SK-N-MC (cell line): ENCODE results near the gene HSPA14.
"Not testable (repeated sequence)": the region's sequence is repeated elsewhere in the genome, so short reads cannot be mapped to it uniquely, and the experiment has no call there.

Experiments
- DNase-seq: peaks from one replicate; pipeline ENCODE4 v3.0.0-alpha.2; 2011; ENCODE audit warnings: low read depth, low spot score
- H3K27ac ChIP-seq: fragments of 200-600 bp; sonication (generic); 2 replicates; pipeline ENCODE4 v1.5.1; 2016; ENCODE audit warnings: mixed run types
- H3K36me3 ChIP-seq: fragments of 200-600 bp; sonication (generic); 2 replicates; pipeline ENCODE4 v1.6.1; 2017; ENCODE audit warnings: antibody characterized with exemption, low read length, mixed read lengths; ENCODE audit not compliant: insufficient read depth
- H3K4me3 ChIP-seq: fragments of 200-600 bp; sonication (generic); 2 replicates; pipeline ENCODE4 v1.5.1; 2016
- H3K9ac ChIP-seq: fragments of 200-600 bp; sonication (generic); 2 replicates; pipeline ENCODE4 v1.8.0; 2017; ENCODE audit warnings: mixed run types, mixed read lengths; ENCODE audit not compliant: insufficient read length
- H3K9me3 ChIP-seq: fragments of 200-600 bp; sonication (generic); 2 replicates; pipeline ENCODE4 v1.6.1; 2017; ENCODE audit warnings: low read depth, mild to moderate bottlenecking, antibody characterized with exemption, low read length, moderate library complexity, mixed read lengths
- EZH2 ChIP-seq: fragments of 200-600 bp; sonication (generic); IDR thresholded peaks from one replicate; pipeline ENCODE4 v1.6.1; 2017; ENCODE audit warnings: antibody characterized with exemption
- FOXP2 ChIP-seq: optimal IDR thresholded peaks from 2 replicates; pipeline ENCODE3; 2011; ENCODE audit warnings: mild to moderate bottlenecking, moderate library complexity; ENCODE audit not compliant: insufficient read depth; ENCODE audit errors: extremely low read length, control extremely low read depth
- POLR2AphosphoS5 ChIP-seq: IDR thresholded peaks from 2 replicates; pipeline ENCODE4 v1.6.1; 2012; ENCODE audit warnings: mild to moderate bottlenecking, low read depth, low read length, borderline replicate concordance

HSPA14 gene

DNA sequence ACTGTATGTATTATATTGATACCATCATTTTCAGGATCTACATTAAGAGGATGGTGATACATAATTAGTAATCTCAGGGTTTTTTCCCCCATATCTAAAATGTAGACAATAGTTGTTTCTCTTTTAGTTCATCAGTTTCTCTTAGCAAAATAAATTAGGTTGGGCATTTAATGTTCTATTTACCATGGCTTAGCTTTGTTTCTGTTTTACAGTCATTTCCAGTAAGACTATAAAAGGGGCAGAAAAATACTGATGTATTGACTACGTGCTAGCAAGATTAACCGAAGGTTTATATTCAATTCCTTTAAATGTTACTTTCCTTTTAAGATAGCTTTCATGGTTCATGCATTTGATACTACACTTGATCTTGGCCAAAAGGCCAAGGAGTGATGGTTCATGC is 66.8 kb downstream of the HSPA14 start:
- no peak for DNase-seq
- H3K27ac ChIP-seq: no peak overlapping the region
- no peak overlapping the region for H3K9ac ChIP-seq
- no peaks in the 10 kb centered on the region for H3K9me3 ChIP-seq
- no peak overlapping the region for H3K4me3 ChIP-seq
- peaks cover 53% of the 10 kb centered on the region for H3K36me3 ChIP-seq
- TF ChIP-seq FOXP2 (no peak), POLR2AphosphoS5 (no peak), EZH2 (no peak)

DNA sequence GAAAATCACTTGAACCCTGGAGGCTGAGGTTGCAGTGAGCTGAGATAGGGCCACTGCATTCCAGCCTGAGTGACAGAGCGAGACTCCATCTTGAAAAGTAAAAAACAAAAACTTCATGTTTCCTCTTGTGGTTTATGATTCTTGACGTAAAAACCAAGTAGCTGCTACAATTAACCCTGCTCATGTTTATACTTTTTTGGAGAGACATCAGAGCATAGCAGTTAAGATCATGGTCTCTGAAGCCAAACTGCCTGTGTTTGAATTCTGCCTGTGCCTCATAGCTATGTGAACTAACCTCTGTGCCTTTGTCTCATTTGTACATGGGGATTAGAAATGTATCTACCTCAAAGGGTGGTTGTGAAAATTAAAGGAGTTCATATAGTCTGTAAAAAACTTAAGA is 67.8 kb downstream of the HSPA14 start:
- DNase-seq: no peak
- TF ChIP-seq POLR2AphosphoS5 (no peak), FOXP2 (no peak), EZH2 (no peak)
- H3K9ac ChIP-seq: no peak overlapping the region
- H3K9me3 ChIP-seq: no peaks in the 10 kb centered on the region
- no peak overlapping the region for H3K4me3 ChIP-seq
- H3K36me3 ChIP-seq: peaks cover 60% of the 10 kb centered on the region
- H3K27ac ChIP-seq: no peak overlapping the region

DNA sequence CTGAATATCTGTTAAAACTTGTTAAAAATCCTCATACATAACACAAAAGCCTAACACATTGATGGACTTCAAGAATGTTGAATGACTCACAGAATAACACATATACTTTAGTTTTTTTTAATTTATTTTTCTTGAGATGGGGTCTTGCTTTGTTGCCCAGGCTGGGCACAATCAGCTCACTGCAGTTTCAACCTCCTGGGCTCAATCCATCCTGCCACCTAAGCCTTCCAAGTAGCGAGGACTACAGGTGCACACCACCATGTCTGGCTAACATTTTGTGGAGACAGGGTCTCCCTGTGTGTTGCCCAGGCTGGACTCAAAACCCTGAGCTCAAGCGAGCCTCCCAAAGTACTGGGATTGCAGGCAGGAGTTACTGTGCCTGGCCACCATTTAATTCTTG is 68.7 kb downstream of the HSPA14 start:
- peaks cover 64% of the 10 kb centered on the region for H3K36me3 ChIP-seq
- TF ChIP-seq POLR2AphosphoS5 (no peak), FOXP2 (no peak), EZH2 (no peak)
- no peak overlapping the region for H3K9ac ChIP-seq
- DNase-seq: no peak
- H3K4me3 ChIP-seq: no peak overlapping the region
- H3K27ac ChIP-seq: no peak overlapping the region
- H3K9me3 ChIP-seq: no peaks in the 10 kb centered on the region

DNA sequence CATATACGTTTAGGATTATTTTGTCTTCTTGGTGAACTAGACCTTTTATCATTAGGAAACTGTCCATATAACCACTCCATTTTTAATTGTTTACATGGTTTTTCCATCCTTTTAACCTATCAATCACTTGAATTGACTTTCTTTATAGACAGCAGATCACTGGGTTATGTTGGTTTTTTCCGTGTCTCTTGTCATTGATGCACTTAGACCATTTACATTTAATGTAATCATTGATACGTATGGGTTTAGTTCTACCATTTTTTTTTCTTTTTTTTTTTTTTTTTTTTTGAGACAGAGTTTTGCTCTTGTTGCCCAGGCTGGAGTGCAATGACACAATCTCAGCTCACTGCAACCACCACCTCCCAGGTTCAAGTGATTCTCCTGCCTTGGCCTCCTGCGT is 69.5 kb downstream of the HSPA14 start:
- H3K4me3 ChIP-seq, H3K9ac ChIP-seq, DNase-seq, H3K9me3 ChIP-seq, H3K27ac ChIP-seq: not testable (repeated sequence)
- H3K36me3 ChIP-seq: peaks cover 64% of the 10 kb centered on the region

DNA sequence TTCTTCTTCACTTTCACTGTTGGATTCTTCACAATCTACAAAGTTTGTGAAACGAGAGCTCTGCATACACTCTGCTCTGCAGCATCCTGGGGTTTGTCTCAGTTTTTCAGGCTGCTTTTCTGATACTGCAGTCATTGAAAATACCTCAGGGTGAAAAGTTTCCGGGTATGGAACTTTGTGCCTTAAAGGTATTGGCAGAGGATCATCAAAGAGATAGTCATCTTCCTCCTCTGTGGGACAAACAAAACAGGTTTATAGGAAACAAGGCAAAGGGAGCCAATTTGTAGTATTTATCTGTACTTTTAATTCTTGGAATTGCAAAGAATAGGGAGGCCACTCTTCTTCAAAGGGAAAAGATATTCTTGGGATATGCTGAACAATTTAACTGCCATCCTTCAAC is 71.0 kb downstream of the HSPA14 start:
- Histone ChIP-seq H3K36me3 (peaks cover 66% of the 10 kb centered on the region), H3K9ac (no peak overlapping the region), H3K9me3 (no peaks in the 10 kb centered on the region), H3K27ac (no peak overlapping the region), H3K4me3 (no peak overlapping the region)
- no peak for DNase-seq
- TF ChIP-seq FOXP2 (no peak), EZH2 (no peak), POLR2AphosphoS5 (no peak)

DNA sequence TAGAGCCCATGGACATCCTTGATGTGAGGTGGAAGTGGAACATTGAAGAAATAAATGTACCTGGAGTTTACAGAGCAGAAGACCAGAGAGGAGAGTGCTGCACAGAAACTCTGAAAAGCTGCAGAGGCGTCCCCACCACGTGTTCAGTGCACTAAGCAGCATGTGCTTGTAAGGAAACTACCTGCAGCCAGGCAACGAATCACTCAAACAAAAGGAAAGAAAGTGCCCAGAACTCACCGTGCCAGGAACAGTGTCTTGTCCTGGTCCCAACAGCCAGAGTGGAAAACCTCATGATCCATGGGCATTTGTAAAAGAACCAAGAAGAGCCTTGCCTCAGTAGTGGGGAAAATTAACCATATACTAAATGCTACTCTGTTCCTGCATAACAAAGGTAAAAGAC is 72.8 kb downstream of the HSPA14 start:
- no peak for DNase-seq
- Histone ChIP-seq H3K9ac (no peak overlapping the region), H3K27ac (no peak overlapping the region), H3K36me3 (peaks cover 62% of the 10 kb centered on the region), H3K9me3 (no peaks in the 10 kb centered on the region), H3K4me3 (no peak overlapping the region)
- no peak for TF ChIP-seq EZH2

DNA sequence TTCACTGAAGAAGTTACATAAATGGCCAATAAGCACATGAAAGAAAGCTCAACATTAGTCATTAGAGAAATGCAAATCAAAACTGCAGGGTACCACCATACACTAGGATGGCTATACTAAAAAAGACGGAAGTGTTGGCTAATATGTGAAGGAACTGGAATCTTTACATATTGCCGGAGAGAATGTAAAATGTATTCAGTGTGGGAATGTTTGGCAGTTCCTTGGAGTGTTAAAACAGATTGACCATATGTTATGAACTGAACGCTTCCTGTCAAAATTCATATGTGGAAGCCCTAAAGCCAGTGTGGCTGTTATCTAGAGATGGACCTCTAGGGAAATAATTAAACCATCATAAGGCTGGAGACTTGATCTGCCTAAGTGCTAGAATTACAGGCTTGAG is 73.7 kb downstream of the HSPA14 start:
- H3K9me3 ChIP-seq: no peaks in the 10 kb centered on the region

DNA sequence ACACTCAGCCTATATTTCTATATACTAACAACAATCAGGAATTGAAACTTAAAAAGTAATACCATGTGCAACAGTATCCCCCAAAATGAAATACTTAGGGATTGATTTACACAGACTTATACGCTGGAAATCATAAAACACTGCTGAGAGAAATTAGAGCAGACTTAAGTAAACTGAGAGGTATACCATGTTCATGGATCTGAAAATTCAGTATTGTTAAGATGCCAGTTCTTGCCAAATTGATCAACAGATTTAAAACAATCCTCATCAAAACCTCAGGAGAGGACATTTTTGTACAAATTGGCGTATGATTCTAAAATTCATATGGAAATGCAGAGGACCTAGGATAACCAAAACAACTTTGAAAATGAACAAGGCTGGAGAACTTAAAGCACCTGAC is 78.5 kb downstream of the HSPA14 start:
- Histone ChIP-seq H3K9me3 (no peaks in the 10 kb centered on the region), H3K27ac (no peak overlapping the region)
- no peak for TF ChIP-seq FOXP2
- TF ChIP-seq POLR2AphosphoS5: no peak
- TF ChIP-seq EZH2: no peak

More for the DNA sequence above, 73.7 kb downstream of the HSPA14 start:
- Histone ChIP-seq H3K27ac (no peak overlapping the region), H3K36me3 (peaks cover 61% of the 10 kb centered on the region), H3K9ac (no peak overlapping the region), H3K4me3 (no peak overlapping the region)
- no peak for TF ChIP-seq POLR2AphosphoS5
- no peak for TF ChIP-seq EZH2
- TF ChIP-seq FOXP2: no peak
- no peak for DNase-seq

DNA sequence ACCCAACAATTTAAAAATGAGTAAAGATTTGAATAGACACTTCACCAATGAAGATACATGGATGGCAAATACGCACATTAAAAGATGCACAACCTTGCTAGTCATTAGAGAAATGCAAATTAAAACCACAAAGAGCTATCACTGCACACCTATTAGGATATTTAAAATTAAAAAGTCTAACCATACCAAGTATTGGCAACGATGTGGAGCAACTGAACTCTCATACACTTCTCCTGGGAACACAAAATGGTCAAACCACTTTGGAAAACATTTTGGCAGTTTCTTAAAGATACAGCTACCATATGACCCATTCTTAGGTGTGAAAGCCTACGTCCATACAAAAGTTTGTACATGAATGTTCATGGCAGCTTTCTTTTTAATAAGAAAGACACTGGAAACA is 79.7 kb downstream of the HSPA14 start:
- Histone ChIP-seq H3K36me3 (peaks cover 44% of the 10 kb centered on the region), H3K27ac (no peak overlapping the region), H3K4me3 (no peak overlapping the region), H3K9ac (no peak overlapping the region), H3K9me3 (no peaks in the 10 kb centered on the region)
- TF ChIP-seq POLR2AphosphoS5 (no peak), EZH2 (no peak), FOXP2 (no peak)
- DNase-seq: no peak

More for the DNA sequence above, 78.5 kb downstream of the HSPA14 start:
- Histone ChIP-seq H3K36me3 (peaks cover 48% of the 10 kb centered on the region), H3K9ac (no peak overlapping the region), H3K4me3 (no peak overlapping the region)
- DNase-seq: no peak

DNA sequence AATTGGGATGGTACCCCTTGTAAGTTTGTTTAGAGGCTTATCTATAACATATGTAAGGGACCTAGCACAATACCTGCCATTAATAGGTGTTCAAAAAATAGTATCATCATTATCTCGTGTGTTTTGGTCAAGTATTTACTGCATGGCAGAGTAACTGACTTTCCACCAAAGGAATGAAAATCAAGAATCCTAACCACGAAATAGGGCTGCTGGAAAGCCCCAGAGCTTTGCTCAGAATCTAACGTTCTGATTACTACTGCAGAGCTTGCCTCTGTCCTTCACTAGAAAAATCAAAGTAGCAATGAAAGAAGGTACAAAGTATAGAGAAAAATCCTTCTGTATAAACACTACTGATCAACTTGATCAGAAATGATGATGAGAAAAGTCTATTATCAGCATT is 80.9 kb downstream of the HSPA14 start:
- Histone ChIP-seq H3K36me3 (peaks cover 43% of the 10 kb centered on the region), H3K9me3 (no peaks in the 10 kb centered on the region), H3K9ac (no peak overlapping the region), H3K4me3 (no peak overlapping the region), H3K27ac (no peak overlapping the region)
- no peak for DNase-seq
- TF ChIP-seq POLR2AphosphoS5 (no peak), EZH2 (no peak), FOXP2 (no peak)
